H1 (cell line): ENCODE results near the gene MRS2. TPM values are rescaled to one million over a fixed set of nuclear protein-coding genes. Genes with fewer than 3 reads are reported as not detected.

Experiments
- BACH1 ChIP-seq: IDR thresholded peaks from 2 replicates; pipeline ENCODE4 v1.6.1; 2012; ENCODE audit warnings: low read length, improper control_type of control experiment
- BRCA1 ChIP-seq: IDR thresholded peaks from 2 replicates; pipeline ENCODE4 v1.6.1; 2012; ENCODE audit warnings: low read depth, low read length, improper control_type of control experiment
- EGR1 ChIP-seq: IDR thresholded peaks from 2 replicates; pipeline ENCODE4 v1.6.1; 2011; ENCODE audit warnings: low read depth, low read length, borderline replicate concordance
- GABPA ChIP-seq: IDR thresholded peaks from 2 replicates; pipeline ENCODE4 v1.6.1; 2011; ENCODE audit warnings: mild to moderate bottlenecking, low read length, moderate library complexity, borderline replicate concordance; ENCODE audit not compliant: insufficient read depth
- KDM4A ChIP-seq: IDR thresholded peaks from one replicate; pipeline ENCODE4 v1.7.1; 2012; ENCODE audit warnings: low read depth, mild to moderate bottlenecking, moderate library complexity, low read length, inconsistent platforms; ENCODE audit not compliant: severe bottlenecking
- MAFK ChIP-seq: IDR thresholded peaks from 2 replicates; pipeline ENCODE4 v1.6.1; 2012; ENCODE audit warnings: low read depth, mild to moderate bottlenecking, improper control_type of control experiment, low read length
- NRF1 ChIP-seq: IDR thresholded peaks from 2 replicates; pipeline ENCODE4 v1.6.1; 2011; ENCODE audit warnings: mild to moderate bottlenecking, low read depth, low read length, improper control_type of control experiment
- polyA plus RNA-seq, 7 experiments: library from polyadenylated mRNA; depleted of rRNA in 3 of 7; stranded (reverse) in 5 of 7; unstranded in 2 of 7; fragments of >200 nt in 5 of 7; fragments of 200-250 nt in 2 of 7; gene quantifications; 1 replicate in 5 of 7; 2 replicates in 1 of 7; 4 replicates in 1 of 7; pipeline versions ENCODE4 v1.2.1 to v1.2.3, GENCODE V29; 2011 to 2013; ENCODE audit warnings: missing spikeins in 2 of 7, mixed read lengths in 2 of 7
- total RNA-seq: library from RNA; stranded (reverse); fragmentation: NEBNext Ultra II Directional; extraction: Animal tissue kit (Norgen Biotek cat#: 25700); gene quantifications from 2 replicates; pipeline ENCODE4 v1.2.1, GENCODE V29; 2021
- TF ChIP-seq, protein P1 (sequence below), 3 experiments: IDR thresholded peaks; 1 replicate in 2 of 3; 2 replicates in 1 of 3; pipeline versions ENCODE4 v1.5.1 to v1.6.1; 2011; ENCODE audit warnings: low read length in 3 of 3, mild to moderate bottlenecking in 3 of 3, inconsistent platforms in 2 of 3, low read depth in 1 of 3, moderate library complexity in 1 of 3; ENCODE audit not compliant: insufficient read depth in 1 of 3; ENCODE audit errors: control extremely low read depth in 1 of 3

Gene MRS2
- total and polyA plus RNA-seq, 2 of the 8 experiments (the other 6 are each of a cell fraction or from before 2014, with no cell fraction given), result 51.2 to 67.5 TPM

DNA sequence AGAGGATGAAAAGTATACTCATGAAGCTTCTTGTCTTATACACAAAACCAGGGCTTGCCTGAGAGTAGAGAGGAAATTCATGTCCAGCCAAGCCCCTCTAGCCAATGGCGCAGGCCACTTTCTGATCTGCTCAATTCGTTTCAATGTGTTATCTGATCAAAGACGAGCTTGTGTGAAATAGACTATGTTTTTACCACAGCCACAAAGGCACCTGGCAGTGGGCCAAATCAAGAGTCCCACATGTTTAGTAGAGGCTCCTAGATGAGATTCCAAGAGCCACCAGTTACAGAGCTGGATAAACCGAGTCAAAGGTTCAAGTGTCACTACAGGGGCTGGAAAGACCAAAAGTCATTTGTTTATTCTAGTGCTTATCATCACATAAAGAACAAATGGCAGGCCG, 51.7 kb downstream of the MRS2 start (continued):
- TF ChIP-seq, protein P1, sequence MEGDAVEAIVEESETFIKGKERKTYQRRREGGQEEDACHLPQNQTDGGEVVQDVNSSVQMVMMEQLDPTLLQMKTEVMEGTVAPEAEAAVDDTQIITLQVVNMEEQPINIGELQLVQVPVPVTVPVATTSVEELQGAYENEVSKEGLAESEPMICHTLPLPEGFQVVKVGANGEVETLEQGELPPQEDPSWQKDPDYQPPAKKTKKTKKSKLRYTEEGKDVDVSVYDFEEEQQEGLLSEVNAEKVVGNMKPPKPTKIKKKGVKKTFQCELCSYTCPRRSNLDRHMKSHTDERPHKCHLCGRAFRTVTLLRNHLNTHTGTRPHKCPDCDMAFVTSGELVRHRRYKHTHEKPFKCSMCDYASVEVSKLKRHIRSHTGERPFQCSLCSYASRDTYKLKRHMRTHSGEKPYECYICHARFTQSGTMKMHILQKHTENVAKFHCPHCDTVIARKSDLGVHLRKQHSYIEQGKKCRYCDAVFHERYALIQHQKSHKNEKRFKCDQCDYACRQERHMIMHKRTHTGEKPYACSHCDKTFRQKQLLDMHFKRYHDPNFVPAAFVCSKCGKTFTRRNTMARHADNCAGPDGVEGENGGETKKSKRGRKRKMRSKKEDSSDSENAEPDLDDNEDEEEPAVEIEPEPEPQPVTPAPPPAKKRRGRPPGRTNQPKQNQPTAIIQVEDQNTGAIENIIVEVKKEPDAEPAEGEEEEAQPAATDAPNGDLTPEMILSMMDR (IDR thresholded peaks at IDR 0.05; ENCODE audit: control extremely low read depth in 1 of 3, insufficient read depth in 1 of 3, low read depth in 1 of 3, low read length in 3 of 3), result no peak
- no peak for TF ChIP-seq KDM4A
- no peak for TF ChIP-seq BRCA1
- no peak for TF ChIP-seq EGR1
- no peak for TF ChIP-seq BACH1
- no peak for TF ChIP-seq GABPA
- TF ChIP-seq NRF1, result no peak
- no peak for TF ChIP-seq MAFK
